Panc1 (cell line): ENCODE data around the gene STPG3. TPM values are rescaled to one million over a fixed set of nuclear protein-coding genes. Genes with fewer than 3 reads are reported as not detected.

ENCODE experiments used
- ATAC-seq: fragments of 200-7000 bp; cut with Tn5 transposase; 2 replicates; pipeline ENCODE4 v1.9.1; 2020; ENCODE audit warnings: mild to moderate bottlenecking, moderate library complexity
- BruUV-seq: library from RNA; stranded (reverse); fragments of 400-500 nt; replicated peaks from 2 replicates; lab custom pipeline; 2021; lab: Mats Ljungman, UMichigan
- CTCF ChIA-PET: fragments of 300-600 bp; sonication (Branson Sonifier 250); formaldehyde crosslinking; loops from one replicate; lab custom pipeline; 2022; ENCODE audit warnings: antibody characterized with exemption; lab: Charles Lee
- POLR2A ChIA-PET: fragments of 300-600 bp; sonication (Branson Sonifier 250); formaldehyde crosslinking; loops from one replicate; lab custom pipeline; 2022; ENCODE audit warnings: antibody characterized with exemption; lab: Charles Lee
- DNase-seq: peaks from one replicate; pipeline ENCODE4 v3.0.0-alpha.2; 2010; ENCODE audit warnings: low read depth, low spot score
- H3K27ac ChIP-seq: 2 replicates; pipeline ENCODE4 v1.5.1; 2011; ENCODE audit warnings: mild to moderate bottlenecking, low read length, inconsistent platforms
- H3K27me3 ChIP-seq: fragments of 200-500 bp; sonication (Bioruptor generic); 2 replicates; pipeline ENCODE4 v1.6.0; 2014; ENCODE audit warnings: low read length, inconsistent platforms; ENCODE audit not compliant: control insufficient read depth, insufficient read depth
- H3K36me3 ChIP-seq: fragments of 200-500 bp; sonication (Bioruptor generic); 2 replicates; pipeline ENCODE4 v1.5.1; 2014; ENCODE audit warnings: inconsistent platforms, mild to moderate bottlenecking, low read length, moderate library complexity; ENCODE audit not compliant: control insufficient read depth, insufficient read depth
- H3K4me1 ChIP-seq: 2 replicates; pipeline ENCODE4 v1.5.1; 2011; ENCODE audit warnings: inconsistent platforms, mild to moderate bottlenecking, low read length, moderate library complexity; ENCODE audit not compliant: control insufficient read depth, insufficient read depth
- H3K4me3 ChIP-seq, 2 experiments: 2 replicates each; pipeline ENCODE4 v1.5.1; 2011 to 2012; ENCODE audit warnings: low read depth in 2 of 2, low read length in 2 of 2, mild to moderate bottlenecking in 2 of 2, inconsistent platforms in 1 of 2, moderate library complexity in 1 of 2
- H3K9me3 ChIP-seq: fragments of 200-500 bp; sonication (Bioruptor generic); 2 replicates; pipeline ENCODE4 v1.5.1; 2014; ENCODE audit warnings: low read depth, mild to moderate bottlenecking, inconsistent platforms, low read length, moderate library complexity; ENCODE audit not compliant: control insufficient read depth, insufficient read depth
- POLR2AphosphoS5 ChIP-seq: IDR thresholded peaks from 2 replicates; pipeline ENCODE4 v1.6.1; 2012; ENCODE audit warnings: mild to moderate bottlenecking, low read depth, low read length, moderate library complexity
- SIN3A ChIP-seq: IDR thresholded peaks from 2 replicates; pipeline ENCODE4 v1.6.1; 2012; ENCODE audit warnings: low read depth, mild to moderate bottlenecking, low read length, moderate library complexity, borderline replicate concordance; ENCODE audit not compliant: insufficient read depth
- TCF7L2 ChIP-seq: IDR thresholded peaks from 2 replicates; pipeline ENCODE4 v1.6.1; 2011; ENCODE audit warnings: mild to moderate bottlenecking, low read depth, low read length, inconsistent platforms
- in situ Hi-C: cut with HindIII; loops from 2 replicates; pipeline ENCODE4 v1.10.0; 2016; ENCODE audit warnings: low sequenced_read_pairs, low pct_unique_long_range_greater_than_20kb
- intact Hi-C: fragments of 100-400 bp; cut with micrococcal nuclease; formaldehyde crosslinking; loops from one replicate; pipeline ENCODE4 v1.10.0; 2022; ENCODE audit not compliant: unreplicated experiment
- total RNA-seq: library from RNA; stranded (reverse); gene quantifications from one replicate; pipeline ENCODE4 v1.2.1, GENCODE V29; 2021; ENCODE audit not compliant: unreplicated experiment
- TF ChIP-seq, protein P1 (sequence below), 2 experiments: IDR thresholded peaks; 2 replicates each; pipeline ENCODE4 v1.6.1; 2011 to 2012; ENCODE audit warnings: low read depth in 2 of 2, control low read depth in 1 of 2, low read length in 1 of 2, mild to moderate bottlenecking in 1 of 2, moderate library complexity in 1 of 2; ENCODE audit not compliant: insufficient read depth in 1 of 2
- TF ChIP-seq, protein P2 (sequence below): fragments of 450-650 bp; IDR thresholded peaks from 2 replicates; pipeline ENCODE4 v1.5.1; 2017; ENCODE audit warnings: mild to moderate bottlenecking

Gene STPG3
- total RNA-seq, 1 experiment from 2014 or later = 0.26 TPM

DNA sequence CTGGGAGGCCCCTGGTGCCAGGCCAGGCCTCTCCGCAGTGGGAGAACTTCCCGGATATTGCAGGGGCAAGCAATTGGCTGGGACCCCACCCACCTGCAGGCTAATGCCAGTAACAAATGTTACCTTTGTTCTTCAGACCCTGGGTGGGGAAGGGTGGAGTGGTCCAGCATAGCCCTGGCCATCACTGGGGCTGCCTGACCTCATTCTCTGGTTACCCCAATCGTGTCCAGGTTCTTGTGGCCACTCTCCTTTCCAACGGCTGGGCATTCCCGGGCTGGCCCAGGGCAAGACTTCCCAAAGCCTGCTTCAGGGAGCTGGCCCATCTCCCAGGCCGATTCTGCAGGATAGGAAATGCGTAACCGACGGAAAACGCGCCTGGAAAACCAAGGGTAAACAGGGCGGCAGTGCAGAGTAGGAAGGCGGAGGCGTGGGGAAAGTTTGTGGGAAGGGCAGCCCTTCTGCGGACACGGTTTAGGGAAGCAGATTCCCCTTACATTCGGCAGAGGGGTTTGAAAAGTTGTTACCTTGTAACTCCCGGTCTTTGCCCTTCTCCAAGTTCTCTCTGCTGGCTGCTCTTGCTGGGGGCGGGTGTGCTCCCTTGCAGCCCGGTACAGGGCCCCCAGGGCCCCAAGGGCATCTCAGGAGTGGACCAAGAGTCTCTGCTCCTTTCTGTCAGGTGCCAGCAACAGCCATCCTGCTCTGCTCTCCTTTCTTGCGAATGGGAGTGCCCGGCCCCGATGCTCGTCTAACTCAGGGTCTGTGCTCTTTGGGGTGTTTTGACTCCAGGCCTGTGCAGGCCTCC is 47.5 kb downstream of the STPG3 start:
- DNase-seq (no peak), ATAC-seq (peak; percentile 6)
- intact Hi-C loops = loop anchor here (10.0 kb wide), 1 partner anchor 126 kb away; the partner anchor contains the start of genes EXD3 and NOXA1
- H3K4me3 ChIP-seq = peak overlapping the region; percentile 54 to 74
- in situ Hi-C loops = no loop called here
- H3K36me3 ChIP-seq = no peaks in the 10 kb centered on the region
- ChIA-PET CTCF (interaction anchor here (0.6 kb wide), 1 partner anchor 20 kb away, joined by 3 read pairs; no protein-coding TSS in a partner anchor), POLR2A (no interaction called here)
- no TSS peak for BruUV-seq
- H3K27me3 ChIP-seq = no peaks in the 10 kb centered on the region
- TF ChIP-seq POLR2AphosphoS5 = no peak
- TF ChIP-seq, protein P1, sequence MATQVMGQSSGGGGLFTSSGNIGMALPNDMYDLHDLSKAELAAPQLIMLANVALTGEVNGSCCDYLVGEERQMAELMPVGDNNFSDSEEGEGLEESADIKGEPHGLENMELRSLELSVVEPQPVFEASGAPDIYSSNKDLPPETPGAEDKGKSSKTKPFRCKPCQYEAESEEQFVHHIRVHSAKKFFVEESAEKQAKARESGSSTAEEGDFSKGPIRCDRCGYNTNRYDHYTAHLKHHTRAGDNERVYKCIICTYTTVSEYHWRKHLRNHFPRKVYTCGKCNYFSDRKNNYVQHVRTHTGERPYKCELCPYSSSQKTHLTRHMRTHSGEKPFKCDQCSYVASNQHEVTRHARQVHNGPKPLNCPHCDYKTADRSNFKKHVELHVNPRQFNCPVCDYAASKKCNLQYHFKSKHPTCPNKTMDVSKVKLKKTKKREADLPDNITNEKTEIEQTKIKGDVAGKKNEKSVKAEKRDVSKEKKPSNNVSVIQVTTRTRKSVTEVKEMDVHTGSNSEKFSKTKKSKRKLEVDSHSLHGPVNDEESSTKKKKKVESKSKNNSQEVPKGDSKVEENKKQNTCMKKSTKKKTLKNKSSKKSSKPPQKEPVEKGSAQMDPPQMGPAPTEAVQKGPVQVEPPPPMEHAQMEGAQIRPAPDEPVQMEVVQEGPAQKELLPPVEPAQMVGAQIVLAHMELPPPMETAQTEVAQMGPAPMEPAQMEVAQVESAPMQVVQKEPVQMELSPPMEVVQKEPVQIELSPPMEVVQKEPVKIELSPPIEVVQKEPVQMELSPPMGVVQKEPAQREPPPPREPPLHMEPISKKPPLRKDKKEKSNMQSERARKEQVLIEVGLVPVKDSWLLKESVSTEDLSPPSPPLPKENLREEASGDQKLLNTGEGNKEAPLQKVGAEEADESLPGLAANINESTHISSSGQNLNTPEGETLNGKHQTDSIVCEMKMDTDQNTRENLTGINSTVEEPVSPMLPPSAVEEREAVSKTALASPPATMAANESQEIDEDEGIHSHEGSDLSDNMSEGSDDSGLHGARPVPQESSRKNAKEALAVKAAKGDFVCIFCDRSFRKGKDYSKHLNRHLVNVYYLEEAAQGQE (IDR thresholded peaks at IDR 0.05; ENCODE audit: insufficient read depth in 1 of 2, low read depth in 2 of 2, low read length in 1 of 2) = no peak
- TF ChIP-seq TCF7L2 = no peak
- no peak for TF ChIP-seq SIN3A
- TF ChIP-seq, protein P2, sequence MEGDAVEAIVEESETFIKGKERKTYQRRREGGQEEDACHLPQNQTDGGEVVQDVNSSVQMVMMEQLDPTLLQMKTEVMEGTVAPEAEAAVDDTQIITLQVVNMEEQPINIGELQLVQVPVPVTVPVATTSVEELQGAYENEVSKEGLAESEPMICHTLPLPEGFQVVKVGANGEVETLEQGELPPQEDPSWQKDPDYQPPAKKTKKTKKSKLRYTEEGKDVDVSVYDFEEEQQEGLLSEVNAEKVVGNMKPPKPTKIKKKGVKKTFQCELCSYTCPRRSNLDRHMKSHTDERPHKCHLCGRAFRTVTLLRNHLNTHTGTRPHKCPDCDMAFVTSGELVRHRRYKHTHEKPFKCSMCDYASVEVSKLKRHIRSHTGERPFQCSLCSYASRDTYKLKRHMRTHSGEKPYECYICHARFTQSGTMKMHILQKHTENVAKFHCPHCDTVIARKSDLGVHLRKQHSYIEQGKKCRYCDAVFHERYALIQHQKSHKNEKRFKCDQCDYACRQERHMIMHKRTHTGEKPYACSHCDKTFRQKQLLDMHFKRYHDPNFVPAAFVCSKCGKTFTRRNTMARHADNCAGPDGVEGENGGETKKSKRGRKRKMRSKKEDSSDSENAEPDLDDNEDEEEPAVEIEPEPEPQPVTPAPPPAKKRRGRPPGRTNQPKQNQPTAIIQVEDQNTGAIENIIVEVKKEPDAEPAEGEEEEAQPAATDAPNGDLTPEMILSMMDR = no peak
- H3K27ac ChIP-seq = peak overlapping the region; percentile 87
- peaks cover 39% of the 10 kb centered on the region for H3K4me1 ChIP-seq
- no peaks in the 10 kb centered on the region for H3K9me3 ChIP-seq

- Histone ChIP-seq H3K4me3 (peak overlapping the region; percentile 54 to 74), H3K27me3 (no peaks in the 10 kb centered on the region), H3K27ac (peak overlapping the region; percentile 87), H3K9me3 (no peaks in the 10 kb centered on the region), H3K36me3 (no peaks in the 10 kb centered on the region), H3K4me1 (peaks cover 45% of the 10 kb centered on the region)
- in situ Hi-C loops (no loop called here), intact Hi-C loops (loop anchor here (10.0 kb wide), 1 partner anchor 126 kb away; the partner anchor contains the start of genes EXD3 and NOXA1)
- TF ChIP-seq TCF7L2 = no peak
- TF ChIP-seq, protein P1 (IDR thresholded peaks at IDR 0.05; ENCODE audit: insufficient read depth in 1 of 2, low read depth in 2 of 2, low read length in 1 of 2) = no peak
- TF ChIP-seq, protein P2 = no peak
- TF ChIP-seq POLR2AphosphoS5 = no peak
- TF ChIP-seq SIN3A = no peak
- ChIA-PET CTCF (interaction anchor here (0.6 kb wide), 1 partner anchor 19 kb away, joined by 3 read pairs; no protein-coding TSS in a partner anchor), POLR2A (no interaction called here)
- BruUV-seq = no TSS peak
- no peak for ATAC-seq
- DNase-seq = no peak
Observed at GRCh38 chr9:137299203-137299565, 48.1 kb downstream of the STPG3 start.
